Gastrocnemius medialis (tissue), 4 donors: ENCODE measurements around the gene MAN1C1. TPM values are rescaled to one million over a fixed set of nuclear protein-coding genes. Genes with fewer than 3 reads are reported as not detected.

Experiments used
- ATAC-seq, 2 donors: fragments of 150-250 bp; one replicate each; pipeline ENCODE4 v1.9.1; 2016
- DNase-seq, 2 donors: peaks; one replicate each; pipeline ENCODE4 v3.0.0-alpha.2; 2019
- H3K27ac ChIP-seq, 4 donors: fragments of 200-600 bp; sonication (generic); 1 replicate in 1 of 4; 2 replicates in 3 of 4; pipeline ENCODE4 v1.5.1; 2016 to 2018; ENCODE audit warnings: mild to moderate bottlenecking in 2 of 4, moderate library complexity in 1 of 4
- H3K27me3 ChIP-seq, 3 donors: fragments of 200-600 bp; sonication (generic) in 2 of 3; 1 replicate in 1 of 3; 2 replicates in 2 of 3; pipeline versions ENCODE4 v1.5.1 to v1.6.0; 2016 to 2019; ENCODE audit warnings: mild to moderate bottlenecking in 1 of 3, moderate library complexity in 1 of 3
- H3K36me3 ChIP-seq, 2 donors: fragments of 200-600 bp; sonication (generic) in 1 of 2; one replicate each; pipeline ENCODE4 v1.5.1; 2017 to 2018
- H3K4me1 ChIP-seq, 2 donors: fragments of 200-600 bp; sonication (generic) in 1 of 2; one replicate each; pipeline ENCODE4 v1.5.1; 2016 to 2017; ENCODE audit warnings: mild to moderate bottlenecking in 2 of 2
- H3K4me3 ChIP-seq, 4 donors: fragments of 200-600 bp; sonication (generic) in 3 of 4; 1 replicate in 1 of 4; 2 replicates in 3 of 4; pipeline ENCODE4 v1.5.1; 2016 to 2019; ENCODE audit warnings: mild to moderate bottlenecking in 2 of 4
- H3K9me3 ChIP-seq, 3 donors: fragments of 200-600 bp; sonication (generic) in 2 of 3; 1 replicate in 1 of 3; 2 replicates in 2 of 3; pipeline ENCODE4 v1.5.1; 2016 to 2019
- POLR2A ChIP-seq, 2 donors: fragments of 450-650 bp; IDR thresholded peaks; one replicate each; pipeline ENCODE4 v1.6.1; 2017; ENCODE audit warnings: antibody characterized with exemption in 2 of 2, mild to moderate bottlenecking in 2 of 2, moderate library complexity in 2 of 2
- in situ Hi-C, 4 donors: fragments of 200-750 bp; cut with MboI; loops; one replicate each; pipeline versions ENCODE4 v1.15.0 to v1.8.0; 2017; ENCODE audit warnings: low sequenced_read_pairs in 4 of 4
- intact Hi-C: fragments of 100-400 bp; cut with DNase I; formaldehyde crosslinking; loops from one replicate; pipeline ENCODE4 v1.15.1; 2023; ENCODE audit warnings: low total_unique reads
- total RNA-seq, 4 donors: library from RNA; depleted of rRNA; stranded (reverse); fragments of >200 nt; gene quantifications; one replicate each; pipeline versions ENCODE4 v1.1.0 to v1.2.3, GENCODE V29; 2016
- TF ChIP-seq, protein P1 (sequence below), 5 experiments: fragments of 450-650 bp in 3 of 5; fragments of 200-600 bp in 2 of 5; sonication (generic) in 2 of 5; IDR thresholded peaks in 4 of 5; conservative IDR thresholded peaks in 1 of 5; 1 replicate in 4 of 5; 2 replicates in 1 of 5; pipeline ENCODE4 v1.5.1; 2016 to 2019; ENCODE audit warnings: antibody characterized with exemption in 5 of 5, mild to moderate bottlenecking in 3 of 5, moderate library complexity in 3 of 5

MAN1C1 gene
- total RNA-seq, 4 donors from 2014 or later = 2.0 to 4.4 (median 2.5) TPM

- no peaks in the 10 kb centered on the region for H3K9me3 ChIP-seq
- no peak overlapping the region for H3K4me3 ChIP-seq
- no peak overlapping the region for H3K27ac ChIP-seq
- no peaks in the 10 kb centered on the region for H3K36me3 ChIP-seq
- DNase-seq (no peak), ATAC-seq (no peak)
- TF ChIP-seq POLR2A (IDR thresholded peaks at IDR 0.05) = no peak
- TF ChIP-seq, protein P1, sequence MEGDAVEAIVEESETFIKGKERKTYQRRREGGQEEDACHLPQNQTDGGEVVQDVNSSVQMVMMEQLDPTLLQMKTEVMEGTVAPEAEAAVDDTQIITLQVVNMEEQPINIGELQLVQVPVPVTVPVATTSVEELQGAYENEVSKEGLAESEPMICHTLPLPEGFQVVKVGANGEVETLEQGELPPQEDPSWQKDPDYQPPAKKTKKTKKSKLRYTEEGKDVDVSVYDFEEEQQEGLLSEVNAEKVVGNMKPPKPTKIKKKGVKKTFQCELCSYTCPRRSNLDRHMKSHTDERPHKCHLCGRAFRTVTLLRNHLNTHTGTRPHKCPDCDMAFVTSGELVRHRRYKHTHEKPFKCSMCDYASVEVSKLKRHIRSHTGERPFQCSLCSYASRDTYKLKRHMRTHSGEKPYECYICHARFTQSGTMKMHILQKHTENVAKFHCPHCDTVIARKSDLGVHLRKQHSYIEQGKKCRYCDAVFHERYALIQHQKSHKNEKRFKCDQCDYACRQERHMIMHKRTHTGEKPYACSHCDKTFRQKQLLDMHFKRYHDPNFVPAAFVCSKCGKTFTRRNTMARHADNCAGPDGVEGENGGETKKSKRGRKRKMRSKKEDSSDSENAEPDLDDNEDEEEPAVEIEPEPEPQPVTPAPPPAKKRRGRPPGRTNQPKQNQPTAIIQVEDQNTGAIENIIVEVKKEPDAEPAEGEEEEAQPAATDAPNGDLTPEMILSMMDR (IDR thresholded peaks at IDR 0.05 in 4 of 5, conservative IDR thresholded peaks at IDR 0.05 in 1 of 5) = no peak
- peaks cover 0 to 8% of the 10 kb centered on the region in 2 donors for H3K4me1 ChIP-seq
- intact Hi-C loops (no loop called here), in situ Hi-C loops (no loop called here)
- H3K27me3 ChIP-seq = no peaks in the 10 kb centered on the region
Observed at GRCh38 chr1:25668931-25669573, 52.5 kb downstream of the MAN1C1 start.

- intact Hi-C loops (no loop called here), in situ Hi-C loops (no loop called here)
- Histone ChIP-seq H3K9me3 (no peaks in the 10 kb centered on the region), H3K36me3 (no peaks in the 10 kb centered on the region), H3K27me3 (no peaks in the 10 kb centered on the region), H3K27ac (no peak overlapping the region), H3K4me1 (no peaks in the 10 kb centered on the region), H3K4me3 (no peak overlapping the region)
- ATAC-seq (no peak), DNase-seq (no peak)
- no peak for TF ChIP-seq POLR2A (IDR thresholded peaks at IDR 0.05)
- TF ChIP-seq, protein P1 (IDR thresholded peaks at IDR 0.05 in 4 of 5, conservative IDR thresholded peaks at IDR 0.05 in 1 of 5) = no peak
Observed at GRCh38 chr1:25669781-25670567, 53.4 kb downstream of the MAN1C1 start.

- TF ChIP-seq, protein P1 (IDR thresholded peaks at IDR 0.05 in 4 of 5, conservative IDR thresholded peaks at IDR 0.05 in 1 of 5) = no peak
- Histone ChIP-seq H3K4me1 (peaks cover 11 to 12% of the 10 kb centered on the region in 2 donors), H3K4me3 (no peak overlapping the region), H3K9me3 (no peaks in the 10 kb centered on the region), H3K27me3 (no peaks in the 10 kb centered on the region), H3K27ac (no peak overlapping the region), H3K36me3 (no peaks in the 10 kb centered on the region)
- intact Hi-C loops (no loop called here), in situ Hi-C loops (no loop called here)
- no peak for ATAC-seq
- no peak for DNase-seq
Observed at GRCh38 chr1:25671929-25672328, 55.3 kb downstream of the MAN1C1 start.

DNA sequence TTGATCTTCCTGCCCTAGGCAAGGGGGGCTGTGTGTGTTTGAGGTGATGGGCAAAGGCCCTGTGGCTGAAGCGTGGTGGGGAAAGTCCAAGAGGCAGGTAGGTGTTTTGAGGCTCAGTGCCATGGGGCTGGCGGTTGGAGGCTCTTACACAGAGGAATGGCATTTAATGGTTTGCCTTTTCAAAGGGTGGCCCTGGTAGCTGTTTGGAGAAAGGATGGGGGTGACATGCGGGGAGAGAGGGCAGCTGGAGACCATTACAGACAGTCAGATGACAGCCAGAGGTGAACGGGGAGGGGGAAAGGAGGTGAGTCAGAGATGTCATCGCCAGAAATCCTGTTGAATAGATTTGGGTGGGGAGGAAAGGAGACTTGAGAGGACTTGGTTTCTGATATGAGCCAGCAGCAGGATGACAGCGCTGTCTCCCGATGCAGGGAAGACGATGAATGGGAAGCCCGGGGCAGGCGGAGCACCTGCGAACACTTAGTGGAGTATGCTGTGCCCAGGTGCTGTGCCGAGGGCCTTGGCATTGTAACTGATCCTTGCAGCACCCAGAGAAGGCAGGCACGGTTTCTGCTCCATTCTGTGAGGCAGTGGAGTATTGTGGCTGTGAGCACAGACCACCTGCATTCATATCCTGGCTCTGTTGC is 56.3 kb downstream of the MAN1C1 start:
- no peaks in the 10 kb centered on the region for H3K9me3 ChIP-seq
- DNase-seq (no peak), ATAC-seq (no peak)
- no peak overlapping the region for H3K27ac ChIP-seq
- peaks cover 17 to 19% of the 10 kb centered on the region in 2 donors for H3K4me1 ChIP-seq
- TF ChIP-seq POLR2A (IDR thresholded peaks at IDR 0.05) = no peak
- TF ChIP-seq, protein P1 (IDR thresholded peaks at IDR 0.05 in 4 of 5, conservative IDR thresholded peaks at IDR 0.05 in 1 of 5) = no peak
- H3K36me3 ChIP-seq = no peaks in the 10 kb centered on the region
- in situ Hi-C loops = no loop called here
- intact Hi-C loops = no loop called here
- no peaks in the 10 kb centered on the region for H3K27me3 ChIP-seq
- no peak overlapping the region for H3K4me3 ChIP-seq
